T-helper 2 cell treated with Interferon-gamma antibody and Interleukin-4, amounts not matched to agents 5 μg/mL and 100 μg/mL, for 36 hours (primary cell): ENCODE results near the gene CD2BP2.
"Not testable (repeated sequence)": the region's sequence is repeated elsewhere in the genome, so short reads cannot be mapped to it uniquely, and the experiment has no call there.

Experiments used
- DNase-seq: peaks from one replicate; pipeline ENCODE4 v3.0.0; 2021; ENCODE audit warnings: low spot score
- H3K27ac Mint-ChIP-seq: one replicate; pipeline ENCODE4 v1.8.0; 2021; ENCODE audit warnings: mild to moderate bottlenecking, mixed read lengths
- H3K27me3 Mint-ChIP-seq: one replicate; pipeline ENCODE4 v1.8.0; 2021; ENCODE audit warnings: low read depth, mixed read lengths
- H3K36me3 Mint-ChIP-seq: one replicate; pipeline ENCODE4 v1.8.0; 2021; ENCODE audit warnings: low read depth, mixed read lengths
- H3K4me1 Mint-ChIP-seq: one replicate; pipeline ENCODE4 v1.8.0; 2021; ENCODE audit warnings: low read depth, mixed read lengths
- H3K4me3 Mint-ChIP-seq: one replicate; pipeline ENCODE4 v1.8.0; 2022; ENCODE audit warnings: mild to moderate bottlenecking, moderate library complexity, mixed read lengths
- H3K9me3 Mint-ChIP-seq: one replicate; pipeline ENCODE4 v1.8.0; 2021; ENCODE audit warnings: mixed read lengths

CD2BP2 gene

GRCh38 chr16:30355144-30355953 lies at the start of gene CD2BP2:
TSS of gene CD2BP2 (minus strand) at chr16:30355308. CDS start at chr16:30354681, 627 bp downstream.
- H3K27me3 Mint-ChIP-seq, result no peaks in the 10 kb centered on the region
- H3K27ac Mint-ChIP-seq, result peak within 1 kb of the TSS; percentile 95
- H3K36me3 Mint-ChIP-seq, result peaks cover 52% of the 10 kb centered on the region
- no peaks in the 10 kb centered on the region for H3K9me3 Mint-ChIP-seq
- H3K4me1 Mint-ChIP-seq, result peaks cover 34% of the 10 kb centered on the region
- peak; percentile 92 for DNase-seq
- peak within 1 kb of the TSS; percentile 94 for H3K4me3 Mint-ChIP-seq

GRCh38 chr16:30401768-30402425 lies 46.8 kb upstream of the CD2BP2 start:
- Mint-ChIP-seq H3K4me3 (peak overlapping the region; percentile 92), H3K9me3 (no peaks in the 10 kb centered on the region), H3K4me1 (peaks cover 25% of the 10 kb centered on the region), H3K27ac (no peak overlapping the region), H3K27me3 (no peaks in the 10 kb centered on the region), H3K36me3 (peaks cover 13% of the 10 kb centered on the region)
- DNase-seq, result no peak

- Mint-ChIP-seq H3K4me3 (peak overlapping the region; percentile 92), H3K27ac (peak overlapping the region; percentile 80), H3K9me3 (no peaks in the 10 kb centered on the region), H3K27me3 (no peaks in the 10 kb centered on the region), H3K4me1 (peaks cover 30% of the 10 kb centered on the region), H3K36me3 (peaks cover 15% of the 10 kb centered on the region)
- DNase-seq, result no peak
These were observed 44.5 kb upstream of the CD2BP2 start for GRCh38 chr16:30399435-30400186.

- DNase-seq, result no peak
- H3K9me3 Mint-ChIP-seq, result no peaks in the 10 kb centered on the region
- H3K27me3 Mint-ChIP-seq, result no peaks in the 10 kb centered on the region
- peak overlapping the region; percentile 65 for H3K27ac Mint-ChIP-seq
- peak overlapping the region; percentile 60 for H3K4me3 Mint-ChIP-seq
- peaks cover 33% of the 10 kb centered on the region for H3K4me1 Mint-ChIP-seq
- peaks cover 15% of the 10 kb centered on the region for H3K36me3 Mint-ChIP-seq
These were observed 43.7 kb upstream of the CD2BP2 start for GRCh38 chr16:30398661-30399434.

GRCh38 chr16:30397776-30398660 lies 42.9 kb upstream of the CD2BP2 start:
- no peak for DNase-seq
- H3K4me1 Mint-ChIP-seq, result peaks cover 33% of the 10 kb centered on the region
- H3K9me3 Mint-ChIP-seq, result no peaks in the 10 kb centered on the region
- no peak overlapping the region for H3K4me3 Mint-ChIP-seq
- peaks cover 15% of the 10 kb centered on the region for H3K36me3 Mint-ChIP-seq
- H3K27ac Mint-ChIP-seq, result no peak overlapping the region
- H3K27me3 Mint-ChIP-seq, result no peaks in the 10 kb centered on the region

- H3K27ac Mint-ChIP-seq, result no peak overlapping the region
- peaks cover 33% of the 10 kb centered on the region for H3K4me1 Mint-ChIP-seq
- no peaks in the 10 kb centered on the region for H3K9me3 Mint-ChIP-seq
- no peaks in the 10 kb centered on the region for H3K27me3 Mint-ChIP-seq
- no peak for DNase-seq
- peak overlapping the region; percentile 90 for H3K4me3 Mint-ChIP-seq
- H3K36me3 Mint-ChIP-seq, result peaks cover 15% of the 10 kb centered on the region
These were observed 41.9 kb upstream of the CD2BP2 start for GRCh38 chr16:30397056-30397455.

- H3K9me3 Mint-ChIP-seq, H3K27ac Mint-ChIP-seq, DNase-seq, H3K27me3 Mint-ChIP-seq: not testable (repeated sequence)
- Mint-ChIP-seq H3K4me3 (peak overlapping the region; percentile 90), H3K36me3 (peaks cover 15% of the 10 kb centered on the region), H3K4me1 (peaks cover 31% of the 10 kb centered on the region)
These were observed 41.5 kb upstream of the CD2BP2 start for GRCh38 chr16:30396627-30397026.

GRCh38 chr16:30395992-30396585 lies 41.0 kb upstream of the CD2BP2 start:
- no peak for DNase-seq
- peaks cover 29% of the 10 kb centered on the region for H3K4me1 Mint-ChIP-seq

GRCh38 chr16:30395155-30395991 lies 40.3 kb upstream of the CD2BP2 start, which contains the start of gene ZNF48:
TSS of gene ZNF48 (plus strand) at chr16:30395420. CDS start at chr16:30395795, 375 bp downstream.
- Mint-ChIP-seq H3K27ac (peak within 1 kb of the TSS; percentile 52), H3K4me1 (peaks cover 26% of the 10 kb centered on the region), H3K36me3 (peaks cover 15% of the 10 kb centered on the region), H3K27me3 (no peaks in the 10 kb centered on the region), H3K9me3 (no peaks in the 10 kb centered on the region), H3K4me3 (peak within 1 kb of the TSS; percentile 90)
- peak; percentile 57 for DNase-seq

More at GRCh38 chr16:30395992-30396585, 41.0 kb upstream of the CD2BP2 start:
- H3K9me3 Mint-ChIP-seq, result no peaks in the 10 kb centered on the region
- no peaks in the 10 kb centered on the region for H3K27me3 Mint-ChIP-seq
- peaks cover 15% of the 10 kb centered on the region for H3K36me3 Mint-ChIP-seq
- peak overlapping the region; percentile 41 for H3K27ac Mint-ChIP-seq
- peak overlapping the region; percentile 90 for H3K4me3 Mint-ChIP-seq

- H3K27me3 Mint-ChIP-seq, result no peaks in the 10 kb centered on the region
- H3K4me3 Mint-ChIP-seq, result peak overlapping the region; percentile 86
- H3K36me3 Mint-ChIP-seq, result peaks cover 11% of the 10 kb centered on the region
- no peaks in the 10 kb centered on the region for H3K9me3 Mint-ChIP-seq
- H3K27ac Mint-ChIP-seq, result peak overlapping the region; percentile 52
- H3K4me1 Mint-ChIP-seq, result peaks cover 22% of the 10 kb centered on the region
- DNase-seq, result no peak
These were observed 39.6 kb upstream of the CD2BP2 start for GRCh38 chr16:30394592-30395154.

GRCh38 chr16:30383521-30383920 lies 28.4 kb upstream of the CD2BP2 start:
- no peaks in the 10 kb centered on the region for H3K27me3 Mint-ChIP-seq
- peaks cover 26% of the 10 kb centered on the region for H3K36me3 Mint-ChIP-seq
- H3K9me3 Mint-ChIP-seq, result no peaks in the 10 kb centered on the region
- peak overlapping the region; percentile 92 for H3K4me3 Mint-ChIP-seq
- peak overlapping the region; percentile 87 for H3K27ac Mint-ChIP-seq
- DNase-seq, result no peak
- H3K4me1 Mint-ChIP-seq, result peaks cover 32% of the 10 kb centered on the region
